Parietal lobe (tissue), 2 donors: ENCODE measurements around the gene ARHGEF1. TPM values are rescaled to one million over a fixed set of nuclear protein-coding genes. Genes with fewer than 3 reads are reported as not detected.

Experiments
- small RNA-seq: library from RNA; depleted of rRNA; stranded (forward); fragments of <200 nt; gene quantifications from one replicate; pipeline ENCODE3, GENCODE V24; 2014; ENCODE audit warnings: low replicate concordance
- total RNA-seq: library from RNA; depleted of rRNA; stranded (reverse); fragments of >200 nt; gene quantifications from one replicate; pipeline ENCODE4 v1.2.3, GENCODE V29; 2014

ARHGEF1 gene
- 24.4 TPM for total RNA-seq

GRCh38 chr19:41882568-41883462 is at the start of gene ARHGEF1:
ARHGEF1 (plus strand) TSS chr19:41883184; CDS start chr19:41888083, 4,899 bp downstream.

GRCh38 chr19:41844601-41845000 is 38.4 kb upstream of the ARHGEF1 start, which contains the start of gene LYPD4:
LYPD4 (minus strand) TSS chr19:41844683; CDS start chr19:41839285, 5,398 bp downstream.

GRCh38 chr19:41845001-41845050 is 38.2 kb upstream of the ARHGEF1 start, which contains the start of gene DMRTC2:
DMRTC2 (plus strand) TSS chr19:41845042; CDS start chr19:41847429, 2,387 bp downstream.

GRCh38 chr19:41859618-41860418 is 23.2 kb upstream of the ARHGEF1 start, which contains the start of gene RPS19:
RPS19 (plus strand) TSS chr19:41860255; CDS start chr19:41860775, 520 bp downstream.

GRCh38 chr19:41876847-41877832 is 5.8 kb upstream of the ARHGEF1 start, which contains the start of gene CD79A:
CD79A (plus strand) TSS chr19:41877279; CDS start chr19:41877305, 26 bp downstream.

GRCh38 chr19:41928221-41928683 is 45.3 kb downstream of the ARHGEF1 start, which contains the start of gene ERFL:
ERFL (minus strand) TSS chr19:41928449; CDS start chr19:41912919, 15,530 bp downstream.

Small RNAs within 50 kb of the gene (small RNA-seq; reads per million reads assigned to genes)
- not detected for gene MIR6797

Other genes starting within 250 kb of the ARHGEF1 start
- gene CEACAM7, start 194.9 kb upstream of the ARHGEF1 start, total RNA-seq: not detected
- gene CEACAM5, start 174.6 kb upstream of the ARHGEF1 start, total RNA-seq: not detected
- gene CEACAM6, start 127.7 kb upstream of the ARHGEF1 start, total RNA-seq: not detected
- gene CEACAM3, start 86.6 kb upstream of the ARHGEF1 start, total RNA-seq: not detected
- not detected for gene LYPD4, start 38.5 kb upstream of the ARHGEF1 start, total RNA-seq
- not detected for gene DMRTC2, start 38.1 kb upstream of the ARHGEF1 start, total RNA-seq
- gene RPS19, start 22.9 kb upstream of the ARHGEF1 start, total RNA-seq: 374 TPM
- not detected for gene CD79A, start 5.9 kb upstream of the ARHGEF1 start, total RNA-seq
- not detected for gene ERFL, start 45.3 kb downstream of the ARHGEF1 start, total RNA-seq
- 77.9 TPM for gene RABAC1, start 76.1 kb downstream of the ARHGEF1 start, total RNA-seq
- gene ATP1A3, start 111.0 kb downstream of the ARHGEF1 start, total RNA-seq: 217 TPM
- 36.9 TPM for gene GRIK5, start 187.0 kb downstream of the ARHGEF1 start, total RNA-seq
- gene ZNF574, start 193.0 kb downstream of the ARHGEF1 start, total RNA-seq: 16.3 TPM
- gene POU2F2, start 249.3 kb downstream of the ARHGEF1 start, total RNA-seq: 12.2 TPM